ELF-1 (cell line): ENCODE data around the gene ACD.

Source experiments
- DNase-seq: peaks from one replicate; pipeline ENCODE4 v3.0.0-alpha.2; 2016; ENCODE audit warnings: low read depth, low spot score

Gene ACD

DNA sequence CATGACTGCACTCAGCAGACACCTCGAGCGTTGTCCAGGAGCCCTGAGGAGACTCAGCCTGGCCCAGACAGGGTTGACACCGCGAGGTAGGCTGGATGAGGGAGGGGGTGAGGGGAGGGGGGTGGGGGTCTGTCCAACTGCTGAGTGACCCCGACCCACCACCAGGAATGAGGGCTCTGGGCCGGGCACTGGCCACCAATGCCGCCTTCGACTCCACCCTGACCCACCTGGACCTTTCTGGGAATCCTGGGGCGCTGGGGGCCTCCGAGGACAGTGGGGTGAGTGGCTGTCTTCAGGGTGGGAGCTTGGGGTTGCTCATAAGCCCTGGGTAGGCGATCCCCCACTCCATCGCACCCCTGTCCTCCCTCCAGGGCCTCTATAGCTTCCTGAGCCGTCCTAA lies 12.4 kb downstream of the ACD start:
- no peak for DNase-seq

- no peak for DNase-seq
Observed at GRCh38 chr16:67647111-67647651, 12.9 kb downstream of the ACD start.

DNA sequence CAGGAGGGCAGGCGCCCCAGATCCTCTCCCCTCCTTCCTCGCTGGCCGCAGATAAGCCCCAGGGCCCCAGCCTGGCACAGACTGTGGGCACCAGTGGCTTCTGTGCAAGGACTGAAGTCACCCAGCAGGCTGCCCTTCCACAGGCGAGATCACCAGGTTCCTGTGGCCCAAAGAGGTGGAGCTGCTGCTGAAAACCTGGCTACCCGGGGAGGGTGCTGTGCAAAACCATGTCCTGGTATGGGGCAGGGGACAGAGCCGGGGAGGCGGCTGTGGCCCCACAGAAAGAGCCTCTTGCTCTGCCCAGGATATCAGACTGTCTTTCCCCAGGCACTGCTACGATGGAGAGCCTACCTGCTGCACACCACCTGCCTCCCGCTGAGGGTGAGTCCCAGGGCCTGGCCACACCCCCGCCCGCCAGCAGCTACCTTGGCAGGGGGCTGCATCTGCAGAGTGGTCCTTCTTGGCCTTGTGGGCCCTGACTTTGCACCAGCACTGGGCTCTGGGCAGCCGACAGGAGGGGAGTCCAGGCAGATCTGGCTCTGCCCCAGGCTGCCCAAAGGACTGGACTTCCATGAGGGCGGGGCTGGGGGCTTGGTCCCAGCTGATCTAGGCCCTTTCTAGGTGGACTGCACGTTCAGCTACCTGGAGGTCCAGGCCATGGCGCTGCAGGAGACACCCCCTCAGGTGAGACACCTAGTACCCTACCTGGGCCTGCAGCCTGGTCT lies 14.5 kb downstream of the ACD start:
- no peak for DNase-seq

DNA sequence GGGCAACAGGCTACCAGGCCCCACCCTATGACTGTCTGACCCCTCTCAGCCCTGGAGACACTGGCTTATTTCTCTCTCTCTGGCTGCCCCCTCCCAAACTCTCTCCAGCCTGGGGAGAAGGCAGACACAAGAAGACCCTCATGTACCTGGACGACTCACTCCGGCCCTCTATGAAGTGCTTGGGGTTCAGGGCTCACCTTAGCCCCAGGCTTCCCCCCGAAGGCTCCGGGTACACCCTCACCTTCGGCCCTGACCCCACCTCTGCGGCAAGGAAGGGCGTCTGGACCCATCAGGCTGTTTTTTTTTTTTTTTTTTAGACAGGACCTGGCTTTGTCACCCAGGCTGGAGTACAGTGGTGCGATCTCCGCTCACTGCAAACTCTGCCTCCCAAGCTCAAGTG lies 16.0 kb downstream of the ACD start:
- DNase-seq: no peak

DNA sequence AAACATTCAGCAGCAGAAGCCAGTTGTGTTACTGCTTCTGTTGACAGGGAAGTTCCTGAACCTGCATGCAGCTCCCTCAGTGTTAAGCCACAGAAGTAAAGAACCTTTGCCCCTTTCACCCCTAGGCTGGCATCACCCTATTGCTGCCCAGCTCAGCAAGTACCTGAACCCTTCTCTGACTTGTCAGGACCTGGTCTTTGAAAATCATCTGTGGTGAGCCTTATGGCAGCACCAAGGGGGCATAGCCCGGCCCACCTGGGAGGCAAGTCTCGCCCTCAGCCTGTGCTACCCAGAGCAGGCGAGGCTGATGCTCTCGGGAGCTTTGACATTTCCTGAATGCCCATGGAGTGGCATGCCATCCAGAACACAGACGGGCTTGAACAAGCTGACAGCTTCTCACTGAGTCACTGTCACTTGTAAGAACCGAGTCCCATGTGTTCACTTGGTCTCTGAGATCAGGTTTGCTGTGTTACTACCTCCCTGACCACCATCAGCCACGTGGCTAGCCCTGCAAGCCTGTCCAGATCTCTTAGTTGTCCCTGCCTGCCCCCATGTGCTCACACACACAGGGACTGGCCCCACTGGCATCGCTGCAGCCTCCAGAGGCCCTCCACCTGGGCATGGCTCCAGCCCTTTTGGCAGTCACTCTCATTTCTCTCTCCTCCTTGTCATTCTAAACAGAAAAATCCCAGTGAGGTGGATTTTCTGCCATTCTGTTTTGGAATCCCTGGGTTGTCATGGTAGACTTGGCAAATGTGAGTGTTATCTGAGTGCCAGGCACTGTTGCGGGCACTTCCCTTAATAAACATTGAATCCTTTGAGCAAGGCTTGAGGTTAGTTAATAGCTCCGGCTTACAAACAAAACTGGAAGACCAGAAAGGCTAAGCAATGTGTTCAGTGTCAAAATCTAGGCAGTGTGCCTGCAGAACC lies 18.0 kb downstream of the ACD start:
- no peak for DNase-seq

GRCh38 chr16:67637625-67638024 lies 22.4 kb downstream of the ACD start:
- no peak for DNase-seq

DNA sequence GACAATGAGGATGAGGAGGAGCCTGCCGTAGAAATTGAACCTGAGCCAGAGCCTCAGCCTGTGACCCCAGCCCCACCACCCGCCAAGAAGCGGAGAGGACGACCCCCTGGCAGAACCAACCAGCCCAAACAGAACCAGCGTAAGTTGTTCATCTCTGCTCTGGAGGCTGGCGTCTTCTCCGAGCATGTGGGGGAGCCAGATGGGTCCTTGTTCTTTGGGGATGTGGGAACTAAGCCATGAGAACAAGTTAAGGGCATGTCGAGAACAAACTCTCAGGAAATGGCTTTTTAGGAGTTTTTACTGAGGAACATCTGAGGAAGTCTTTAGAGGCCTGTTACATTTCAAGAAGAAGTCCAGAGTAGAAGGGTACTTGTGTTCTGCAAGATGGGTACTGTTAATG lies 23.3 kb downstream of the ACD start:
- no peak for DNase-seq

DNA sequence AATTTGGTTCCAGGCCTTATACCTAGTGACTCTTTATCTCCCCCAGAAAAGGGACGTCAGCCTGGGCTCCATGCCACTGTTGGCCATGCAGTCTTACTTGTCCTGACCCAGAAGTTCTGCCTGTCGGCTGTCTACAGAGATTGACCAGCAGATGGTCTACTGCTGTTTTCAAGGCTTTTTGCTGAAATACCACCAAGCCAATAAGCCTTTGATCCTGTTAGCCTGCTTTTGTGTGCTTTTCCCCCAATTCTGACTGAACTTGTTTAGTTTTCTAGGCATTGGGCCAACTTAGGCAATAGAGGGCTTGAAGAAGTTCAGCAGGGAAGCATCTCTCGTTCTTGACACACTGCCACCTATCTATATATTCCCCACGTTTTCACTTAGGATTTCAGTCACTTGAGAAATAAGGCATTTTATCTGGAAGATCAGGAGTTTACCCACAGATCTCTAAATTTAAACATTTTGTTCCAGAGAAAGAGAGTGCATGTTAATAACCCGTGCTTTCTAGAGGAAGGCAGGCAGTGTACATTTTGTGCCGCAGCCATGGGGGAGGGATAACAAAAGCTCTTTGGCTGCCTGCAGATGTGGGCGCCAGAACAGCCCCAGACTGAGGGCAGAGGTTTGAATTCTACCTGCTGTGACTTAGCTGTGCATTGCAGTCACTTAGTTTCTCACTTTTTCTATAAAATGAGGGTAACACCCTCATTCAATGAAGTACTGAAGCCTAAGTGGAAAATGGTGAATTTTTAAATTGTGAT lies 27.5 kb downstream of the ACD start:
- no peak for DNase-seq

DNA sequence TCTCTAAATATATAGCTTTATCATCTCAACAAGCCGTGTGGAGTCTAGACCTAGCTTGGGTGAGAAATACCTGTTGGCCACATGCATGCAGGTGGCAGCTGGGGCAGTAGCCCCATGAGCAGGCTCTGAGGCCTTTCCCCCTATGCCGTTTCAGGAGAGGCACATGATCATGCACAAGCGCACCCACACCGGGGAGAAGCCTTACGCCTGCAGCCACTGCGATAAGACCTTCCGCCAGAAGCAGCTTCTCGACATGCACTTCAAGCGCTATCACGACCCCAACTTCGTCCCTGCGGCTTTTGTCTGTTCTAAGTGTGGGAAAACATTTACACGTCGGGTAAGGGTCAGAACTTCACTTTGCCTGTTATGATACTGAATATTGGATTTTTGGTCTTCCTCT lies 31.8 kb downstream of the ACD start:
- no peak for DNase-seq

GRCh38 chr16:67613808-67614207 lies 46.3 kb downstream of the ACD start:
- peak; percentile 36 for DNase-seq

DNA sequence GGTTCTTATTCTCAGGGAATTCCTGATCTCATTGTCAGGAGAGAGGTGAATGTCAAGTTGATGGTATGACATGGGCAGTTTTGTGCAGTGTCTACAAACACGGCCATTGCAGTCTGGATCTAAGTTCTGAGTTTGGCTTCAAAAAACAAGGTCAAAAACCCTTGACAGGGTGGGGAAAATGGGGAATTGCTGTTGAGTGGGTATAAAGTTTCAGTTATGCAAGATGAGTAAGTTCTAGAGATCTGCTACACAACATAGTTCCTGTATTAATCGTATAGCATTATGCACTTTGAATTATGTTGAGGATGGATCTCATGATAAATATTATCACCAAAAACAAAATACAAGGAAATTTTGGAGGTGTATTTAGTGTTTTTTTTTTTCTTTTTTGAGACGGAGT lies 51.7 kb downstream of the ACD start:
- no peak for DNase-seq
